SK-N-SH treated with all-trans-retinoic acid at 6 μM for 48 hours (cell line): ENCODE measurements around the gene STIMATE.

ENCODE experiments used
- ATAC-seq: fragments of 200-7000 bp; cut with Tn5 transposase; 3 replicates; pipeline ENCODE4 v1.9.1; 2020; ENCODE audit warnings: mild to moderate bottlenecking, moderate library complexity
- ARNTL ChIP-seq: fragments of 450-650 bp; formaldehyde crosslinking; IDR thresholded peaks from 2 replicates; pipeline ENCODE4 v1.5.0; 2020; ENCODE audit warnings: low read depth, mild to moderate bottlenecking, moderate library complexity, borderline replicate concordance
- BACH2 ChIP-seq: fragments of 250-450 bp; sonication (Bioruptor Pico); IDR thresholded peaks from 2 replicates; pipeline ENCODE4 v1.9.0; 2021; ENCODE audit warnings: mild to moderate bottlenecking, borderline replicate concordance
- ESRRG ChIP-seq: fragments of 250-450 bp; sonication (Bioruptor Pico); IDR thresholded peaks from 2 replicates; pipeline ENCODE4 v1.6.1; 2021; ENCODE audit warnings: mild to moderate bottlenecking
- OSR1 ChIP-seq: fragments of 250-450 bp; sonication (Bioruptor Pico); IDR thresholded peaks from 2 replicates; pipeline ENCODE4 v1.8.0; 2022; ENCODE audit warnings: moderate library complexity, mild to moderate bottlenecking, inconsistent platforms
- PPARA ChIP-seq: fragments of 250-450 bp; sonication (Bioruptor Pico); IDR thresholded peaks from 2 replicates; pipeline ENCODE4 v1.5.0; 2020; ENCODE audit warnings: mild to moderate bottlenecking, borderline replicate concordance
- RARB ChIP-seq: fragments of 250-450 bp; sonication (Bioruptor Pico); IDR thresholded peaks from 2 replicates; pipeline ENCODE4 v1.8.0; 2021; ENCODE audit warnings: mild to moderate bottlenecking, moderate library complexity
- TCF4 ChIP-seq: fragments of 250-450 bp; sonication (Bioruptor Pico); IDR thresholded peaks from 2 replicates; pipeline ENCODE4 v1.8.0; 2021; ENCODE audit warnings: mild to moderate bottlenecking, moderate library complexity, borderline replicate concordance
- TOX ChIP-seq: fragments of 250-450 bp; sonication (Bioruptor Pico); IDR thresholded peaks from 2 replicates; pipeline ENCODE4 v1.8.0; 2021; ENCODE audit warnings: mild to moderate bottlenecking, moderate library complexity, borderline replicate concordance
- ZC3H10 ChIP-seq: fragments of 250-450 bp; sonication (Bioruptor Pico); IDR thresholded peaks from 2 replicates; pipeline ENCODE4 v1.5.1; 2021; ENCODE audit warnings: mild to moderate bottlenecking, moderate library complexity
- ZFP30 ChIP-seq: fragments of 450-650 bp; formaldehyde crosslinking; IDR thresholded peaks from 2 replicates; pipeline ENCODE4 v1.5.0; 2022; ENCODE audit warnings: mild to moderate bottlenecking, moderate library complexity
- ZNF565 ChIP-seq: fragments of 450-650 bp; formaldehyde crosslinking; conservative IDR thresholded peaks from 2 replicates; pipeline ENCODE4 v1.5.0; 2020; ENCODE audit warnings: low read depth, mild to moderate bottlenecking, moderate library complexity
- ZNF70 ChIP-seq: fragments of 450-650 bp; formaldehyde crosslinking; IDR thresholded peaks from 2 replicates; pipeline ENCODE4 v1.5.0; 2020; ENCODE audit warnings: mild to moderate bottlenecking, moderate library complexity
- ZNF8 ChIP-seq: fragments of 450-650 bp; formaldehyde crosslinking; IDR thresholded peaks from 2 replicates; pipeline ENCODE4 v1.5.0; 2020; ENCODE audit warnings: mild to moderate bottlenecking, moderate library complexity
- TF ChIP-seq, protein P1 (sequence below): fragments of 250-450 bp; sonication (Bioruptor Pico); IDR thresholded peaks from 2 replicates; pipeline ENCODE4 v1.5.0; 2020; ENCODE audit warnings: mild to moderate bottlenecking, moderate library complexity
- TF ChIP-seq, protein P2 (sequence below): fragments of 250-450 bp; sonication (Bioruptor Pico); IDR thresholded peaks from 2 replicates; pipeline ENCODE4 v1.5.1; 2020; ENCODE audit warnings: low read depth, mild to moderate bottlenecking, moderate library complexity
- TF ChIP-seq, protein P3 (sequence below): fragments of 250-450 bp; sonication (Bioruptor Pico); IDR thresholded peaks from 2 replicates; pipeline ENCODE4 v1.5.1; 2021; ENCODE audit warnings: mild to moderate bottlenecking, moderate library complexity
- TF ChIP-seq, protein P4 (sequence below): fragments of 250-450 bp; sonication (Bioruptor Pico); IDR thresholded peaks from 2 replicates; pipeline ENCODE4 v1.8.0; 2021; ENCODE audit warnings: low read depth, mild to moderate bottlenecking, moderate library complexity, borderline replicate concordance
- TF ChIP-seq, protein P5 (sequence below): fragments of 250-450 bp; sonication (Bioruptor Pico); IDR thresholded peaks from 2 replicates; pipeline ENCODE4 v1.8.0; 2020; ENCODE audit warnings: mild to moderate bottlenecking, moderate library complexity, borderline replicate concordance

STIMATE gene

DNA sequence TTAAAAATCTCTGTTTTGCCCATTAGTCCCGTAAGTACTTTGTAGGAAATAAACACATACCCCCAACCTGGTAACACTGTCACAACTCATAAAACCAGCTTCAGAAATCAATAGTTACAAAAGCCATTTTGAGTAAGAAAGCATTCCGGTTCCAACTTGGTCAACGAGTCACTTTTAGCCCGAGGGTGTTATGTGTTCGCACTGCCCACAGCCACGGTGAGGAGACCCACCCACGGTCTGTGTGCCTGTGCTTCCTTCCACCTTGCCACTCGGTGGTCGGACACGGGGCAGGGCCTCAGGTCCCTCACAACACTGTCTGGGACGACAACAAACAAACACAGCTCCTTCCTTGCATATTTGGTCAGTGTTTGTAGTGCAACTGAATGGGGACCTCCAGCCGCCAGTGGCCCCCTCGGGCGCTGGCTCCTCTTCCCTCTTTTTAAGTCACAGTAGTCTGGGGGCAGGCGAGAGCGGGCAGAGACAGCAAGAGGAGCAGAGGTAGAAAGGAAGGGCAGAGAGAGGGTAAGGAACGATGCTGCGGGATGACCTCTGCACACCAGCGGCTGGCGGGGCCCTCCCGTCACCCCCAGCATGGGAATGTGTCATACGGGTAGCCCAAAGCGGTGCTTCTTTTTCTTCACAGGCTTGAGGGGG lies 57.3 kb downstream of the STIMATE start (continued):
- TF ChIP-seq, protein P1, sequence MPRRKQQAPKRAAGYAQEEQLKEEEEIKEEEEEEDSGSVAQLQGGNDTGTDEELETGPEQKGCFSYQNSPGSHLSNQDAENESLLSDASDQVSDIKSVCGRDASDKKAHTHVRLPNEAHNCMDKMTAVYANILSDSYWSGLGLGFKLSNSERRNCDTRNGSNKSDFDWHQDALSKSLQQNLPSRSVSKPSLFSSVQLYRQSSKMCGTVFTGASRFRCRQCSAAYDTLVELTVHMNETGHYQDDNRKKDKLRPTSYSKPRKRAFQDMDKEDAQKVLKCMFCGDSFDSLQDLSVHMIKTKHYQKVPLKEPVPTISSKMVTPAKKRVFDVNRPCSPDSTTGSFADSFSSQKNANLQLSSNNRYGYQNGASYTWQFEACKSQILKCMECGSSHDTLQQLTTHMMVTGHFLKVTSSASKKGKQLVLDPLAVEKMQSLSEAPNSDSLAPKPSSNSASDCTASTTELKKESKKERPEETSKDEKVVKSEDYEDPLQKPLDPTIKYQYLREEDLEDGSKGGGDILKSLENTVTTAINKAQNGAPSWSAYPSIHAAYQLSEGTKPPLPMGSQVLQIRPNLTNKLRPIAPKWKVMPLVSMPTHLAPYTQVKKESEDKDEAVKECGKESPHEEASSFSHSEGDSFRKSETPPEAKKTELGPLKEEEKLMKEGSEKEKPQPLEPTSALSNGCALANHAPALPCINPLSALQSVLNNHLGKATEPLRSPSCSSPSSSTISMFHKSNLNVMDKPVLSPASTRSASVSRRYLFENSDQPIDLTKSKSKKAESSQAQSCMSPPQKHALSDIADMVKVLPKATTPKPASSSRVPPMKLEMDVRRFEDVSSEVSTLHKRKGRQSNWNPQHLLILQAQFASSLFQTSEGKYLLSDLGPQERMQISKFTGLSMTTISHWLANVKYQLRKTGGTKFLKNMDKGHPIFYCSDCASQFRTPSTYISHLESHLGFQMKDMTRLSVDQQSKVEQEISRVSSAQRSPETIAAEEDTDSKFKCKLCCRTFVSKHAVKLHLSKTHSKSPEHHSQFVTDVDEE (CRISPR knock-in tag) = no peak
- TF ChIP-seq, protein P2, sequence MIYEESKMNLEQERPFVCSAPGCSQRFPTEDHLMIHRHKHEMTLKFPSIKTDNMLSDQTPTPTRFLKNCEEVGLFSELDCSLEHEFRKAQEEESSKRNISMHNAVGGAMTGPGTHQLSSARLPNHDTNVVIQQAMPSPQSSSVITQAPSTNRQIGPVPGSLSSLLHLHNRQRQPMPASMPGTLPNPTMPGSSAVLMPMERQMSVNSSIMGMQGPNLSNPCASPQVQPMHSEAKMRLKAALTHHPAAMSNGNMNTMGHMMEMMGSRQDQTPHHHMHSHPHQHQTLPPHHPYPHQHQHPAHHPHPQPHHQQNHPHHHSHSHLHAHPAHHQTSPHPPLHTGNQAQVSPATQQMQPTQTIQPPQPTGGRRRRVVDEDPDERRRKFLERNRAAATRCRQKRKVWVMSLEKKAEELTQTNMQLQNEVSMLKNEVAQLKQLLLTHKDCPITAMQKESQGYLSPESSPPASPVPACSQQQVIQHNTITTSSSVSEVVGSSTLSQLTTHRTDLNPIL = no peak
- no peak for TF ChIP-seq PPARA (CRISPR knock-in tag)

DNA sequence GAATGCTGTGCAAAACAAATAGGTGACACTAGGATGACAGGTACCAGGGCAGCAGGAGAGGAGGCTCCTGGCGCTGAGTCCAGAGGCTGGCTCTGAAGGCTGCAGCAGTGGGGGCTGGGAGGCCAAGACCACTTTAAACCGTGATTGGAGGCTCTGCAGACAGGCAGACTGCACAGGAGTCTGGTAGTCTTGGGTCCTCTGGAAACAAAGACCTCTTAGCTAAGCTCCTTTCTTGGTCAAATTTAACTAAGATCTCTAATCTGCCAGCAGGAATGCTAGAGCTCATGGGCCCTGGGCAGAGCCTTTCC lies 58.1 kb downstream of the STIMATE start:
- TF ChIP-seq ESRRG (CRISPR knock-in tag) (no peak), RARB (CRISPR knock-in tag) (no peak), OSR1 (CRISPR knock-in tag) (no peak)
- TF ChIP-seq, all 23 proteins: peak for 0
- ATAC-seq = no peak

DNA sequence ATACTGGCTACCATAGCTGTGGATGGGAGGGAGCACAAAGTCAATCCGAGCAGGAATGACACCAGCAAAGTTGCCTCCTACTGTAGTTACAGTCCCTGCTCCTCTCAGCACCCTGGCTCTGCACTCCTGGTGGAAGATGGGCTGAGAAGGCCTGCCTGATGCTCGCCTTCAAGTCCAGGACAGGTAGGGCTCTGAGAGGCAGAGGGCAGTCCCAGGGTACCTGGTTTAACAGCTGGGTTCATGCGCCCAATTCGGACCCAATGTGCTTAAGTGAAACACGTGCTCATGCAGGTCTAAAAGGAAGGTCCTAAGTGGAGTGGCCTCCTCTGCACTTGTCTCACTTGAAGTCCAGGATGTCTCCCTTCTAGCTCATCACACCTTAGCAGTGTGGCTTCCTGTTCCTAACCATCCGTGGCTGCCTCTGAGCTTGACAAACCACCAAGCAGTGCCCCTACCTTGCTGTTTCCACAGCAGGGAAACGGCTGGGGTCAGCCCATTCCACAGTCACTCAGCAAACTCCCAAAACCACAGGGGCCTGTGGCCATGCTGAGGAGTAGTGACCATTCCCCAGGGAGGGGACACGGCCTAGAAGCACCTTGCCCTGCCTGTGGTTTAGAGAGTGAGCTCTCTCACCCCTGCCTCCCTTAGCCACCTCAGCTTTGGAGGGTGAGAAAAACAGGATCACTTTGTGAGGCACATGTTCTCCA lies 58.6 kb downstream of the STIMATE start:
- no peak for ATAC-seq
- TF ChIP-seq, protein P2 = no peak
- TF ChIP-seq RARB (CRISPR knock-in tag) (no peak), ZNF8 (CRISPR knock-in tag) (no peak), BACH2 (CRISPR knock-in tag) (no peak), ZFP30 (CRISPR knock-in tag) (no peak), ZNF565 (CRISPR knock-in tag) (no peak), TOX (CRISPR knock-in tag) (no peak), ARNTL (CRISPR knock-in tag) (no peak), TCF4 (no peak), ESRRG (CRISPR knock-in tag) (no peak), PPARA (CRISPR knock-in tag) (no peak), ZNF70 (CRISPR knock-in tag) (no peak), OSR1 (CRISPR knock-in tag) (no peak), ZC3H10 (CRISPR knock-in tag) (no peak)
- TF ChIP-seq, protein P3, sequence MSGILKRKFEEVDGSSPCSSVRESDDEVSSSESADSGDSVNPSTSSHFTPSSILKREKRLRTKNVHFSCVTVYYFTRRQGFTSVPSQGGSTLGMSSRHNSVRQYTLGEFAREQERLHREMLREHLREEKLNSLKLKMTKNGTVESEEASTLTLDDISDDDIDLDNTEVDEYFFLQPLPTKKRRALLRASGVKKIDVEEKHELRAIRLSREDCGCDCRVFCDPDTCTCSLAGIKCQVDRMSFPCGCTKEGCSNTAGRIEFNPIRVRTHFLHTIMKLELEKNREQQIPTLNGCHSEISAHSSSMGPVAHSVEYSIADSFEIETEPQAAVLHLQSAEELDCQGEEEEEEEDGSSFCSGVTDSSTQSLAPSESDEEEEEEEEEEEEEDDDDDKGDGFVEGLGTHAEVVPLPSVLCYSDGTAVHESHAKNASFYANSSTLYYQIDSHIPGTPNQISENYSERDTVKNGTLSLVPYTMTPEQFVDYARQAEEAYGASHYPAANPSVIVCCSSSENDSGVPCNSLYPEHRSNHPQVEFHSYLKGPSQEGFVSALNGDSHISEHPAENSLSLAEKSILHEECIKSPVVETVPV (CRISPR knock-in tag) = no peak
- TF ChIP-seq, protein P1 (CRISPR knock-in tag) = no peak
- TF ChIP-seq, protein P4, sequence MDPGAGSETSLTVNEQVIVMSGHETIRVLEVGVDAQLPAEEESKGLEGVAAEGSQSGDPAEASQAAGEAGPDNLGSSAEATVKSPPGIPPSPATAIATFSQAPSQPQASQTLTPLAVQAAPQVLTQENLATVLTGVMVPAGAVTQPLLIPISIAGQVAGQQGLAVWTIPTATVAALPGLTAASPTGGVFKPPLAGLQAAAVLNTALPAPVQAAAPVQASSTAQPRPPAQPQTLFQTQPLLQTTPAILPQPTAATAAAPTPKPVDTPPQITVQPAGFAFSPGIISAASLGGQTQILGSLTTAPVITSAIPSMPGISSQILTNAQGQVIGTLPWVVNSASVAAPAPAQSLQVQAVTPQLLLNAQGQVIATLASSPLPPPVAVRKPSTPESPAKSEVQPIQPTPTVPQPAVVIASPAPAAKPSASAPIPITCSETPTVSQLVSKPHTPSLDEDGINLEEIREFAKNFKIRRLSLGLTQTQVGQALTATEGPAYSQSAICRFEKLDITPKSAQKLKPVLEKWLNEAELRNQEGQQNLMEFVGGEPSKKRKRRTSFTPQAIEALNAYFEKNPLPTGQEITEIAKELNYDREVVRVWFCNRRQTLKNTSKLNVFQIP (CRISPR knock-in tag) = no peak
- TF ChIP-seq, protein P5, sequence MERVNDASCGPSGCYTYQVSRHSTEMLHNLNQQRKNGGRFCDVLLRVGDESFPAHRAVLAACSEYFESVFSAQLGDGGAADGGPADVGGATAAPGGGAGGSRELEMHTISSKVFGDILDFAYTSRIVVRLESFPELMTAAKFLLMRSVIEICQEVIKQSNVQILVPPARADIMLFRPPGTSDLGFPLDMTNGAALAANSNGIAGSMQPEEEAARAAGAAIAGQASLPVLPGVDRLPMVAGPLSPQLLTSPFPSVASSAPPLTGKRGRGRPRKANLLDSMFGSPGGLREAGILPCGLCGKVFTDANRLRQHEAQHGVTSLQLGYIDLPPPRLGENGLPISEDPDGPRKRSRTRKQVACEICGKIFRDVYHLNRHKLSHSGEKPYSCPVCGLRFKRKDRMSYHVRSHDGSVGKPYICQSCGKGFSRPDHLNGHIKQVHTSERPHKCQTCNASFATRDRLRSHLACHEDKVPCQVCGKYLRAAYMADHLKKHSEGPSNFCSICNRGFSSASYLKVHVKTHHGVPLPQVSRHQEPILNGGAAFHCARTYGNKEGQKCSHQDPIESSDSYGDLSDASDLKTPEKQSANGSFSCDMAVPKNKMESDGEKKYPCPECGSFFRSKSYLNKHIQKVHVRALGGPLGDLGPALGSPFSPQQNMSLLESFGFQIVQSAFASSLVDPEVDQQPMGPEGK (CRISPR knock-in tag) = no peak
